ENCODE results near the gene COL9A3. TPM values are rescaled to one million over a fixed set of nuclear protein-coding genes. Genes with fewer than 3 reads are reported as not detected.

The COL9A3 gene
- total RNA-seq, 6 experiments from 2014 or later = 1.5 to 7.6 (median 3.5) TPM

GRCh38 chr20:62889871-62890270 is 73.0 kb downstream of the COL9A3 start:
- intact Hi-C loops (cut with DNase I) = no loop called here
- no peak overlapping the region for H3K27ac ChIP-seq
- no peaks in the 10 kb centered on the region for H3K27me3 ChIP-seq
- H3K4me3 ChIP-seq = no peak overlapping the region
- TF ChIP-seq CTCF (IDR thresholded peaks at IDR 0.05) (no peak), POLR2A (IDR thresholded peaks at IDR 0.05) (no peak)
- no CpG with 5 or more reads among the region's 9 CpGs for WGBS (ENCODE audit: insufficient coverage, low coverage, low lambda C conversion rate, missing lambda C conversion rate)
- peaks cover 6 to 81% (median 44%) of the 10 kb centered on the region in 4 donors for H3K36me3 ChIP-seq
- DNase-seq (peak in 1 of 3 donors; percentile 27), ATAC-seq (no peak)
- peaks cover 0 to 21% (median 10%) of the 10 kb centered on the region in 4 donors for H3K4me1 ChIP-seq
- no peaks in the 10 kb centered on the region for H3K9me3 ChIP-seq

GRCh38 chr20:62890444-62890843 is 73.6 kb downstream of the COL9A3 start:
- no peaks in the 10 kb centered on the region for H3K27me3 ChIP-seq
- H3K27ac ChIP-seq = no peak overlapping the region
- ATAC-seq = no peak
- peaks cover 6 to 84% (median 45%) of the 10 kb centered on the region in 4 donors for H3K36me3 ChIP-seq
- intact Hi-C loops (cut with DNase I) = no loop called here
- peak in 1 of 3 donors; percentile 12 for DNase-seq
- no peak for TF ChIP-seq POLR2A (IDR thresholded peaks at IDR 0.05)
- TF ChIP-seq CTCF (IDR thresholded peaks at IDR 0.05) = no peak
- no peaks in the 10 kb centered on the region for H3K9me3 ChIP-seq
- WGBS (ENCODE audit: insufficient coverage, low coverage, low lambda C conversion rate, missing lambda C conversion rate) = 83% methylated on average over 7 of the region's 7 CpGs
- H3K4me1 ChIP-seq = peaks cover 0 to 21% (median 10%) of the 10 kb centered on the region in 4 donors
- no peak overlapping the region for H3K4me3 ChIP-seq

Small RNAs within 50 kb of the gene (small RNA-seq; reads per million reads assigned to genes)
- 0 reads per million in 2 experiments for gene DPH3P1

Other genes starting within 250 kb of the COL9A3 start
- 1 to 10 TPM in 5 of 6 experiments, under 1 TPM in 1; 0.93 to 8.8 (median 4.3) TPM for gene SLCO4A1, start 174.5 kb upstream of the COL9A3 start, total RNA-seq
- under 1 TPM in 4 of 6 experiments, not detected in 2; 0.04 to 0.74 (median 0.09) TPM for gene NTSR1, start 108.2 kb upstream of the COL9A3 start, total RNA-seq
- gene MRGBP, start 20.6 kb upstream of the COL9A3 start, total RNA-seq = 1 to 10 TPM; 3.3 to 8.0 (median 5.3) TPM
- 10 to 100 TPM; 40.7 to 48.1 (median 47.0) TPM for gene OGFR, start 12.2 kb upstream of the COL9A3 start, total RNA-seq
- 1 to 10 TPM; 2.9 to 5.1 (median 3.9) TPM for gene TCFL5, start 44.8 kb downstream of the COL9A3 start, total RNA-seq
- 10 to 100 TPM; 18.3 to 28.1 (median 21.1) TPM for gene DIDO1, start 109.5 kb downstream of the COL9A3 start, total RNA-seq
- 10 to 100 TPM; 12.6 to 18.9 (median 15.1) TPM for gene GID8, start 121.1 kb downstream of the COL9A3 start, total RNA-seq
- gene SLC17A9, start 135.7 kb downstream of the COL9A3 start, total RNA-seq = 10 to 100 TPM; 29.8 to 99.4 (median 54.1) TPM
- not detected for gene BHLHE23, start 189.9 kb downstream of the COL9A3 start, total RNA-seq